DOHH2 (cell line): Measurements from ENCODE around the gene MELTF.

Experiments
- CTCF ChIP-seq: fragments of 200-600 bp; sonication (generic); IDR thresholded peaks from one replicate; pipeline ENCODE4 v1.5.1; 2014; ENCODE audit warnings: antibody characterized with exemption, mild to moderate bottlenecking, low read depth, low read length; ENCODE audit not compliant: poor library complexity, severe bottlenecking
- EZH2phosphoT487 ChIP-seq: fragments of 200-600 bp; sonication (generic); IDR thresholded peaks from 2 replicates; pipeline ENCODE4 v1.6.1; 2017; ENCODE audit warnings: borderline replicate concordance, mild to moderate bottlenecking, antibody characterized with exemption, low read length, moderate library complexity, mixed read lengths

GRCh38 chr3:197023241-197023997, 6.2 kb downstream of the MELTF start:
- TF ChIP-seq EZH2phosphoT487 (no peak), CTCF (no peak)
